HG03108 (cell line): ENCODE measurements around the gene FNBP1L.
"Not testable (repeated sequence)": the region's sequence is repeated elsewhere in the genome, so short reads cannot be mapped to it uniquely, and the experiment has no call there.

ENCODE experiments used
- ATAC-seq: cut with Tn5 transposase; IDR thresholded peaks from one replicate; pipeline ENCODE4 v1.9.1; 2021; ENCODE audit warnings: moderate library complexity; ENCODE audit not compliant: unreplicated experiment

FNBP1L gene

DNA sequence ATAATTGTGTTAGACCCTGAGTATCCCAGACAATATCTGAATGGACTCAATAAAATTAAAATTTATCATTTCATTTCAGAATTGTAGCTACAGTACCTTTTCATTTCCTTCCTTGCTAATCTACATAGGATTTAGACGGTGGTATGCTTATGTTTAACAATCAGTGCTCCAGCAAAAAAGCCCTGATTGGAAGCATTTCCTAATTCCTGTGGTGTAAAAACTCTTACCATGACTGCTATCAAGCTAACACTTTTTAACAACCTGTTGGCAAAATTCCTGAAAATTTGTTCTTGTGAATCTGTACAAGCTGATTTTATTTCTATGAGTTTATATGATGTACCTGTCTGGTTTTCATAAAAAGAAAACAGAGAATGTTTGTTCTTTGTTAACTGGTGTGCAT is 5.2 kb upstream of the FNBP1L start:
- no peak for ATAC-seq

DNA sequence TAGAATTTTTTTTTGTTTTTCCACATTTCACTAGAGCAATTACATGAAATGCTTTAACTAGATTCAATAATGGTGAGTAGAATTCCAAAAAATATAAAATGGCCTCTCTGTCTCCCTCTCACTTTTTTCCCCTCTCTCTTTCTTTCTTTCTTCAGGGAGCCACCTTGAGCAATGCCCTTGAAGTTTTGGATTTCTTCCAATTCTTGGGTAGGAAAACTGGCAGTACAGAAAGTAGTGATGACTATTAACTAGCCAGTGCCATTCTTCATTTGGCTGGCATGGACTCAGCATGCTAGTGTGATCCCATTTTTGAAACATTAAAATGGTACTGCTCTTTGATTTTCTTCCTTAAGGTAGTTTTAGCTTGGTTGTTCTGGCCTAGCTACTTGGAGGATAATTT is 4.5 kb upstream of the FNBP1L start:
- ATAC-seq: no peak

DNA sequence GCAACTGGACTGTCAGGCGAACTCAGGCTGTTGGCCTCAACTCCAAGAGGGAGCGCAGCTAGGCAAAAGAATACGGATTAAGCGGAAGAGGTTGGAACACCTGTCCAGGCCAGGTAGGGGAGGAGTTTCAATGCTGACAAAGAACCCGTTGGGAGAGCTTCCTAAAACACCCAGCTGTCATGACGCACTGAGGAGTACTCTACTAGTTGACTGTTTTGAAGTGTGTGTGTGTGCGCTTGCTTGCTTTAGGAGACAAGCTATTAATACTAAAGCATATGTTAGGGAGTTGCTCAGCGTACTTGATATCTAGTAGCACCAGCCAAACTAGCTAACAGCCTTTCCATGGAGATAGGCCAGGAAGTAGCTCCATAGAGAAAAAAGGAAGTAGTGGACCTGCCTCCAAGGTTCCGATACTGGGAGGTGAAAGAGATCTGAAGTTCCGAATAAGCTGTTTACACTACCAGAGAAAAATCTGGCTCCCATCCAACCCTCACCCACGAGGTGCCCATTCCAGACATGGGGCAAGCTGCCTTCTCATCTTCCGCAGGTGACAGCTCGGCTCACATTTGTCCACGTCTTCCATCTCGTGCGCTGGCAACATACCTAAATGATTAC is 974 bp upstream of the FNBP1L start:
- ATAC-seq: no peak

DNA sequence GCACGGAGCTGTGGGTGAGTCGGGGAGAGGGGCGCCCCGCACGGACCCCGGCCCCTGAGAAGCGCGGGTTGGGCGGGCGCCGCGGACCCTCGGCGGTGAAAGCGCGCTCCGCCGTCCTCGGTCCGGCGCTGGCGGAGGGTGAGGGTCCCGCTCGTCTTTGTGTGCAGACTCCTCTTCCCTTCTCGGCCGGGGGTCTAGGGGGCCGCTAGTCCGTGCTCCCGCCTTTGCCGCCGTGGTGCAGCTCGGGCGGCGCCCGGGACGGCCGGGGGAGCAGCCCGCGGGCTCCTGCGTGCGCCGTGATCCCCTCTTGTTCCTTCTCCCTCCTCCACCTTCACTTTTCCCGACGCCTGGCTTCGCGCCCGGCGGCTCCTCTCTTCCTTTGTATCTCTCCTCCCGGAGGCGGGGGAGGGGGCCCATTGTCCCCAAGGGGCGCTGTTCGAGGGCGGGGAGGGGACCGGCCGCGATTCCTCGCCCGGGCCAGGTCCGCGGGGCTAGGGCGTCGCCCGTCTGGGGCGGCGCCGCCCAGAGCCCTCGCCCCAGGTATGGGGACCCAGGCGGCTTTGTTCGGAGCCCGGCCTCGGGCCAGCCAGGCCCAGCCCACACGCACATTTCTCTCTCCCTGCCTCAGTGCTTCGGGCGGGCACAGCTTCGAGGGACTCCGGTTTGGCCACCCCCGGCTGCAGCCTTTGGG is 519 bp downstream of the FNBP1L start:
- no peak for ATAC-seq

DNA sequence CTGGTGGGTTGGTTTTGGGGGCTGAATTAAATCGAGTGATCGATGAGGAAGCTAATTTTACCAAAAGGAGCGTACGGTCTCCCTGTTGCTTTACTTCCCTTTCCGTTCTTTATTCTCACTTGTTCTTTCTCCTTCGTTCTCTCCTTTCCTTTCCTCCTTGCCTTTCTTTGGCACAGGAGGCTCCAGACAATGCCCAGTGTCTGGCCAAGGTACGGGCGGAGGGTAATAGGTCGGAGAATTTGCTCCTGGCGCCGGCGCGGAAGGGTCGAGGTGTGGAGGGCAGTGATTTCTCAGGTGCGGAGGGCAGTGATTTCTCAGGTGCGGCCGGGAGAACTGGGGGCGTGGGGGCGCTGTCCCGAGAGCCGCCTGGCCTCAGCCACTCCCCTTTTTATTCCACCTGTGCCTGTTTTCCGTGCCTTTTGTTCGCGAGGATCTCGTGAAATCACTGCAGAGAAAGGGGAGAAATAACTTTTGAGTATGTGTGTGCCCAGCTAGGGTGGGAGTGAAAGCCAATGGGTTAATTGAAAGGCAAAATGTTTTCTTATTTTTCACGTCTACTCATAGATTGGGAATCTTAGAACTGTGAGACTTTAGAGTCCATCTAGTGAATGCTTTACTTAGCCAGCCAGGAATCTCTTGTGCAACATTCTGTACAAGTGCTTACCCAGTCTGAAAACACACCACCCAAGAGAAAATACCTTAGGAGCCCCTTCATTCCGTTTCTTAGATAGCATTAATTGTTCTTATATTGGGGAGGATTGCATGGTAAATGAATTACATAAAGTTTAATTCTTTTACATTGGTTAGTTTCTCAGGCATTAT is 1.3 kb downstream of the FNBP1L start:
- no peak for ATAC-seq

DNA sequence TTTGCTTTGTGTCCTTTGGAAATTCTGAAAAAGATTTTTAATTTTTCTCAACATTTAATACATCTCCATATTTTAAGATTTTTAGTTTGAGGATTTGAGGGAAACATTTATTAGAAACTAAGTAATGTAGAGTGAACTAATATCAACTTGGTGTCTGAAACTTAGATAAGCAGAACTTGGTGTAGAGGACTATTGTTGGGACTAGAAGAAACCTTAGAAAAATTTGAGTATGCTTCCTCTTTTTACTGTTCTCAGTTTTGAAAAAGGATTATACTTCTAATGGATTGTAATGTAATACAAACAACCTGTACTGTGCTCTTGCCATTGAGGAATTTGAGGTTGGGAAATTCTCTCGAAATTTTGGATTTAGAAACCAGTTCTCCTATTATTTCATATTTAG is 2.4 kb downstream of the FNBP1L start:
- no peak for ATAC-seq

DNA sequence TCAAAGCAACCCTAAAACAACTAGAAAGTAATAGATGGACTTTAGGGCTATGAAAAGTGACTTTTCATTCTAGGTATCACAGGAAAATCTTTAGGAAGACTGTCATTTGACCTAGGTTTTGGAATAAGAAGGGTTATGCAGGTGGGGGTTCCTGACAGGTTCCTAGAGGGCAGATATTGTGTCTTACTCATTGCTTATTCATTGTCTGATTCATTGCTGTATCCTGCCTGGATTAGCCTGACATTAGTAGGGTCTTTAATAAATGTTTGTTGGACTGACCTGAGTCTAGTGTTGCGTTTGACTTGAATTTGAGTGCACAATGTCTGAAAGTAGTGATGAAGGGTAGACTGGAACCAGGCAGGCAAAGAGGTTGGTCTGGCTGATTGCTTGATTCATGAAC is 6.0 kb downstream of the FNBP1L start:
- no peak for ATAC-seq

DNA sequence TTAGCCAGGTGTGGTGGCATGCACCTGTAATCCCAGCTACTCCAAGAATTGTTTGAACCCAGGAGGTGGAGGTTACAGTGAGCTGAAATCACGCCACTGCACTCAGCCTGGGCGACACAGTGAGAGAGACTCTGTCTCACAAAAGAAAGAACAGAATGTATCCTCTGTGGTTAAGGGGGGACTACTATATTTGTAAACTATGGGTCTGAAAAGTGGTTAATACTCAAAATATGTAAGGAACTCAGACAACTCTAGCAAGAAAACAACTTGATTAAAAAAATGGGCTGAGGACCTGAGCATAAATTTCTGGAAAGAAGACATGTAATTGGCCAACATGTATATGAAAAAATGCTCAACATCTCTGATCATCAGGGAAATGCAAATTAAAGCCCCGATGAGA is 11.2 kb downstream of the FNBP1L start:
- ATAC-seq: no peak

DNA sequence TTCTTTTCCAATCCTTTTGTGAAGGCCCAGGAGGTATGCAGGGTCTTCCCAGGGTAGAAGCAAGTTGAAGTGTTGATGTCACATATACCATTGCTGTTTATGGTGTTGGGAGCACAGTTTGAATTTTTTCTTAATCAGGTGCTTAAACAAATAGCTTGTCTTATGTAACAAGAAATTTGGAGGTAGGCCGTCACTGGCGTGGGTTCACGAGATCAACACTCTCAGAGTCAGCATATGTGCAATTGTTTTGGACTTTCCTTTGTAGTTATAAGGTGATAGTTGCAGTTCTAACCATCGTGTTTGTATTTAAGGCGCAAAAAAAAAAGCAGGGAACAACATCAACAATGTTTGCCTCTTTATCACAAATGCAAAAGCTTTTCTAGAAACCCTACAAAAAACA is 13.3 kb downstream of the FNBP1L start:
- ATAC-seq: no peak

DNA sequence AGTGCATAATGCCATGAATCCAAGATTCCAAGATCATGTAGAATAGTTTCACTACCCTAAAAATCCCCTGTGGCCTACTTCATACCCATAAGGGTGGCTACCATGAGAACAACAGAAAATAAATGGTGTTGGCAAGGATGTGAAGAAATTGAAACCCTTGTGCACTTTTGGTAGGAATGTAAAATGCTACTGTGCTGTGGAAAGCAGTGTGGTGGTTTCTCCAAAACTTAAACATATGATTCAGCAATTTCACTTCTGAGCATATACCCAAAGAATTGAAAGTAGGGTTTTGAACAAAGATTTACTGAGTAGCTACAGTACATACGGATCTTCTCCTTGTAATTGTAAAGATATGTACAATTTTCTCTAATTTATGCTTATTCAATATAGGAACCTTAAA is 16.0 kb downstream of the FNBP1L start:
- no peak for ATAC-seq

DNA sequence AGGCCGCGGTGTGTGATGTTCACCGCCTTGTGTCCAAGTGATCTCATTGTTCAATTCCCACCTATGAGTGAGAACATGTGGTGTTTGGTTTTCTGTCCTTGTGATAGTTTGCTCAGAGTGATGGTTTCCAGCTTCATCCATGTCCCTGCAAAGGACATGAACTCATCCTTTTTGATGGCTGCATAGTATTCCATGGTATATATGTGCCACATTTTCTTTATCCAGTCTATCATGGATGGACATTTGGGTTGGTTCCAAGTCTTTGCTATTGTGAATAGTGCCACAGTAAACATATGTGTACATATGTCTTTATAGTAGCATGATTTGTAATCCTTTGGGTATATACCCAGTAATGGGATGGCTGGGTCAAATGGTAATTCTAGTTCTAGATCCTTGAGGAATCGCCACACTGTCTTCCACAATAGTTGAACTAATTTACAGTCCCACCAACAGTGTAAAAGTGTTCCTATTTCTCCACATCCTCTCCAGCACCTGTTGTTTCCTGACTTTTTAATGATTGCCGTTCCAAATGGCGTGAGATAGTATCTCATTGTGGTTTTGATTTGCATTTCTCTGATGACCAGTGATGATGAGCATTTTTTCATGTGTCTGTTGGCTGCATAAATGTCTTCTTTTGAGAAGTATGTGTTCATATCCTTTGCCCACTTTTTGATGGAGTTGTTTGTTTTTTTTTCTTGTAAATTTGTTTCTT is 17.6 kb downstream of the FNBP1L start:
- ATAC-seq: not testable (repeated sequence)

DNA sequence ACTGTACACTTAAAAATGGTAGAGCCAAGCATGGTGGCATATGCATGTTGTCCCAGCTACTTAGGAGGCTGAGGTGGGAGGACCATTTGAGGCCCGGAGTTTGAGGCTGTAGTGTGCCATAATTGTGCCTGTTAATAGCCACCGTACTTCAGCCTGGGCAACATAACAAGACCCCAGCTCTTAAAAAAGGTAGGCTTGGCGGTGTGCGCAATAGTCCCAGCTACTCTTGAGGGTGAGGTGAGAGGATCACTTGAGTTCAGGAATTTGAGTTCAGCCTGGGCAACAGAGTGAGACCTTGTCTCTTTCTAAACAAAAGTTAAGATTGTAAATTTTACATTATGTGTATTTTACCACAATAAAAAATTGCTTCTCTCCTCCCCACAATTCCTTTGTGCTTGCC is 19.7 kb downstream of the FNBP1L start:
- ATAC-seq: no peak

DNA sequence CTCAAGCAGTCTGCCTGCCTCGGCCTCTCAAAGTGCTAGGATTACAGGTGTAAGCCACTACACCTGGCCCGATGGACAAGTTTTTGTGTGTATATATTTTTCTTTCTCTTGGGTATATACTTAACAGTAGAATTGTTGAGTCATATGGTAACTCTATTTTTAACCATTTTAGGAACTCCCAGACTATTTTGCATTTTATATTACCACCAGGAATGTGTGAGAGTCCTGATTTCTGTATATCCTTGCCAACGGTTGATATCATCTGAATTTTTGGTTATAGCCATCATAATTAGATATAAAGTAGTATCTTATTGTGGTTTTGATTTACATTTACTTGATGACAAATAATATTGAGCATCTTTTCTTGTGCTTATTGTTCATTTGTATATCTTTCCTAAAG is 20.7 kb downstream of the FNBP1L start:
- no peak for ATAC-seq

DNA sequence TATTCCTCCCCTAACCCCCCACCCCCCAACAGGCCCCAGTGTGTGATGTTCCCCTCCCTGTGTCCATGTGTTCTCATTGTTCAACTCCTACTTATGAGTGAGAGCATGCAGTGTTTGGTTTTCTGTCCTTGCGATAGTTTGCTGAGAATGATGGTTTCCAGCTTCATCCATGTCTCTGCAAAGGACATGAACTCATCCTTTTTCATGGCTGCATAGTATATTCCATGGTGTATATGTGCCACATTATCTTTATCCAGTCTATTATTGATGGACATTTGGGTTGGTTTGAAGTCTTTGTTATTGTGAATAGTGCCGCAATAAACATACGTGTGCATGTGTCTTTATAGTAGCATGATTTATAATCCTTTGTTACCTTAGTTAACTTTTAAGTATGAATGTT is 21.3 kb downstream of the FNBP1L start:
- ATAC-seq: not testable (repeated sequence)

DNA sequence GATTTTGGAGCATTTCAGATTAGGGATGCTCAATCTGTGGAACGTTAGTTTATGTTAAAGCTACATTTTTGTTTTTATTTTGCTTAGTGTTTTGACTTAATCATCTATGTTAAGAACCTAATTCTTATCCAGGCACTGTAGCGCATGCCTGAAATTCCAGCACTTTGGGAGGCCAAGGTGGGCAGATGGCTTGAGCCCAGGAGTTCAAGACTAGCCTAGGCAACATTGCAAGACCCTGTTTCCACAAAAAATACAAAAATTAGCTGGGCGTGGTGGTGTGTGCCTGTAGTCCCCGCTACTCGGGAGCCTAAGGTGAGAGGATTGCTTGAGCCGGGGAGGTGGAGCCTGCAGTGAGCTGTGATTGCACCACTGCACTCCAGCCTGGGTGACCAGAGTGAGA is 23.4 kb downstream of the FNBP1L start:
- no peak for ATAC-seq

DNA sequence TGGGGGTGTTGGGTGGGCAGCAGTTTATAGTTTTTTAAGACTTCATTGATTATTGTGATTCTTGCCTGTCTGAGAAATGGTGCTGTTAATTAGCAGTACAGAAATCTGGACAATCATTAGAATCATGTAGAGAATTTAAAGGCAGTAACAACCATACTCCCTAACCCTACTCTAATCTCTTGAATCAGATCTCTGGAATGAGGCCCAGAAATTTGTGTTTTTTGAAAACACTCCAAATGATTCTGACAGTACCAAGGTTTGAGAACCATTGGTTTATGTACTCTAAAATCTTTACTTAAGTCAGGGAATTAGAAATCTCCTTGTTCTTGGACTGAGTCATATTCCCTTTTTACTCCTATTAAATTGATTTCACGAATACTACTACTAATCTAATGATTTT is 24.0 kb downstream of the FNBP1L start:
- ATAC-seq: no peak

DNA sequence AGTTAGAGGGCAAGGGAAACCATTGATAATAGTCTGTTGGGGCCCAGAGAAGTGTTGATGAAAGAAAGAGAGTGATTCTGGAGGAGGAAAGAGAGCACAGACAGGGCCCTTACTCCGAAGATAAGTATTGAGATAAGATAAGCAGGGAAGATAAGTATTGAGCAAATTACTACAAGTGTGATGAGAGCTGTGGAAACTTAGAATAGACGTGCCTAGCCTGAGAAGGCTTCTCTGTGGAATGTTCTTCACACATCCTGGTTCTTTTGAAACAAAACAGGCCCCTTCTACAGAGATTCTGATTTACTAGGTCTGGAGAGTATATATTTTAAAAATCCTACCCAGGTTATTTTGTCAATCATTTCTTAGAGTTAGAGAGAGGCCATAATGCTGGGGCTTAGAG is 26.4 kb downstream of the FNBP1L start:
- ATAC-seq: no peak

DNA sequence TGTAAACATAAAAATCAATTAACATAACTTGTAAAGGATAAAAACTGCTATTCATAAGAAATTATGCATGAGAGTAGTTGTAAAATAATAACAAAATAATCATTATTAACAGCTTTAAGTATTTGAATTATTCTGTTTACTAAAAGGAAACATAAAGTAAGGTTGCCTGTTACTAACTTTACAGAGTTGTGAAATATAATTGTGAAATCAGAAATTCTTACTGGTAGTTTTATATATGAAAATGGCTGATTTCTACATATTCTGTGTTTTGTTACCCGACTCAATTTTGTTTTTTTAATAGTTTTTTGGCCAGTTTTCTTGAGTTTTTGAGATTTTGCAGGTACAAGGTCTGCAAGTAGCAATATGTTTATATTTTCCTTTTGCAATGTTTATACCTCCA is 27.8 kb downstream of the FNBP1L start:
- no peak for ATAC-seq

DNA sequence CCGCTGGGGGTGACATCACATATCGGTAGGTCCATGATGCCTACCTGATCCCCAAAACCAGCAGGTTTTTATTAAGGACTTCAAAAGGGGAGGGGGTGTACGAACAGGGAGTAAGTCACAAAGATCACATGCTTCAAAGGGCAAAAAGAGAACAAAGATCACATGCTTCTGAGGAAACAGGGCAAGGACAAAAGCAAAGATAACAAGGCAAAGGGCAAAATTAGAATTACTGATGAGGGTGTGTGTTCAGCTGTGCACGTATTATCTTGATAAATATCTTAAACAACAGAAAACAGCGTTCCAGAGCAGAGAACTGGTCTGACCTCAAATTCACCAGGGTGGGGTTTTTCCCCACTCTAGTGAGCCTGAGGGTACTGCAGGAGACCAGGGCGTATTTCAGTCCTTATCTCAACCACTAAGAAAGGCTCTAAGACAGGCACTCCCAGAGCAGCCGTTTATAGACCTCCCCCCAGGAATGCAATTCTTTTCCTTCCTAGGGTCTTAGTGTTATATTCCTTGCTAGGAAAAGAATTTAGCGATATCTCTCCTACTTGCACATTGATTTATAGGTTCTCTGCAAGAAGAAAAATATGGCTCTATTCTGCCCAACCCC is 31.3 kb downstream of the FNBP1L start:
- ATAC-seq: not testable (repeated sequence)

DNA sequence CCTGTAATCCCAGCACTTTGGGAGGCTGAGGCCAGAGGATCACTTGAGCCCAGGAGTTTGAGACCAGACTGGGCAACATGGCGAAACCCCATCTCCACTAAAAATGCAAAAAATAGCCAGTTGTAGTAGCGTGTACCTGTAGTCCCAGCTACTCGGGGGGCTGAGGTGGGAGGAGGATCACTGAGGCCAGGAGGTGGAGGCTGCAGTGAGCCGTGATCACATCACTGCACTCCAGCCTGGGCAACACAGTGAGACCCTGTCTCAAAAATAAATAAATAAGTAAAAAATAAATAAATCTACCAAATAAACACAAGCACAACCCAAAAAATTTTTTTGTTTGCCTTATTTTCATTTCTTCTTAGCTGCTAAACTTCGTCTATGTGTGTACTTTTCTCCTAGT is 34.0 kb downstream of the FNBP1L start:
- not testable (repeated sequence) for ATAC-seq

DNA sequence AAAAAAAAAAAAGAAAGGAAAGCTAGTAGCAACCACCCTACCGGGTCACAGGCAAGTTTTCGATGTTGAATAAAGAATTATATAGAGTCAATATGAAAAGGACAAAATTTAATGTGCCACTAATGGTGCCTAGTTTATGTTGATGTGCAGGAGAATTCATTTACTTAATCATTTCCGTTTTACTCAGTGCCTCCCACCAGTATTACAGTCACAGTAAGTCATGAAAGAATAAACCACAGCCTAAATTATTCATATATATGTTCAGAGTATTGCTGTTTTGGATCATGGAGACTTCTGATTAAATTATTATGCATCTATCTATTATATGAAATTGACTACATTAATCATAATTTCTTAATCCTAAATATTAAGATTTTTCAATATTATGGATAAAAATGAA is 35.3 kb downstream of the FNBP1L start:
- ATAC-seq: no peak
